ENCODE measurements around the gene SNRNP35.
"Not testable (repeated sequence)": the region's sequence is repeated elsewhere in the genome, so short reads cannot be mapped to it uniquely, and the experiment has no call there.

Gene SNRNP35

GRCh38 chr12:123449856-123450255, 8.1 kb upstream of the SNRNP35 start:
- no peak for DNase-seq

- DNase-seq: no peak
These were observed 7.3 kb upstream of the SNRNP35 start for GRCh38 chr12:123450636-123451035.

- DNase-seq: not testable (repeated sequence)
These were observed 5.7 kb upstream of the SNRNP35 start for GRCh38 chr12:123452276-123452550.

GRCh38 chr12:123453165-123453564, 4.8 kb upstream of the SNRNP35 start:
- no peak for DNase-seq

DNA sequence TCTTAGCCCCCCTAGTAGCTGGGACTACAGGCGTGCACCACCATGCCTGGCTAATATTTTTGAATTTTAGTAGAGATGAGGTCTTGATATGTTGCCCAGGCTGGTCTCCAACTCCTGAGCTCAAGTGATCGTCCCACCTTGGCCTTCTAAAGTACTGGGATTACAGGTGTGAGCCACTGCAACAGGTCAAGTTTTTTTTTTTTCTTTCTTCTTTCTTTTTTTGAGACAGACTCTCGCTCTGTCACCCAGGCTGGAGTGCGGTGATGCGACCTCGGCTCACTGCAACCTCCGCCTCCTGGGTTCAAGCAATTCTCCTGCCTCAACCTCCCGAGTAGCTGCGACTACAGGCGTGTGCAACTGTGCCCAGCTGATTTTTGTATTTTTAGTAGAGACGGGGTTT, 5.2 kb downstream of the SNRNP35 start:
- not testable (repeated sequence) for DNase-seq

DNA sequence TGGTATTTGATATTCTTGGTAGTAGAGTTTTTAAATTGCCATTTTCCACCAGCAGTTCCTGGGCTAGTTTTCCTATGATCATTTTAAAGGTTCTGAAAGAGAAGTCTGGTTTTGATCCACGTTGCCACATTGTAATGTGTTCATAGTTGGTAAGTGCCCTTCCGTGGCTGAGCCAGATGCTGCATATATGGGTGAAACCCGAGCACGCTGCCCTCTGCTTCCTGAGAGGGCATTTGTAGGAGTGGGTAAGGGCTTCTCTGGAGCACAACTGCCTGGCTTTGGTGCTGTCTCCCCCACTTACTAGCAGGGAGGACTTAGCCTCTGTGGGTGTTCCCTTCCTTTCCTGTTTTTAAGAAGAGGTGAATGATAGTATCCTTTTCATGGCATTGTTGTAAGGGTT, 7.1 kb downstream of the SNRNP35 start:
- DNase-seq: no peak

DNA sequence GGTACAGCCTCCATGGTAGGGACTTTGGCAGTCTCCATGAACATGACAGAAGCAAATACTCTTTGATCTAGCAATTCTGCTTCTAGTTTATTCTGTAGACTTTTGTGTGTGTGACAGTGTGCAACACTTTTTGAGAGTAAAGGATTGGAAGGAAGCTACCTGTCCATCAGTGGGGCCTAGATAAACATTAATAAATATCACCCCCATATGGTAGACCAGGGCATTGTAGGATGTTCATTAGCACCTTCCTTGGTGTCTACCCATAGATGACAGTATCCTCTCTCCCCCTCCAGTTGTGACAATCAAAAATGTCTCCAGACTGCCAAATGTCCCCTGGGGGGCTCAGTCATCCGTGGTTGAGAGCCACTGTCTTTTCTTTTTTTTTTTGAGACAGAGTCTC, 10.8 kb downstream of the SNRNP35 start:
- DNase-seq: no peak

- no peak for DNase-seq
These were observed 12.0 kb downstream of the SNRNP35 start for GRCh38 chr12:123469978-123470377.

DNA sequence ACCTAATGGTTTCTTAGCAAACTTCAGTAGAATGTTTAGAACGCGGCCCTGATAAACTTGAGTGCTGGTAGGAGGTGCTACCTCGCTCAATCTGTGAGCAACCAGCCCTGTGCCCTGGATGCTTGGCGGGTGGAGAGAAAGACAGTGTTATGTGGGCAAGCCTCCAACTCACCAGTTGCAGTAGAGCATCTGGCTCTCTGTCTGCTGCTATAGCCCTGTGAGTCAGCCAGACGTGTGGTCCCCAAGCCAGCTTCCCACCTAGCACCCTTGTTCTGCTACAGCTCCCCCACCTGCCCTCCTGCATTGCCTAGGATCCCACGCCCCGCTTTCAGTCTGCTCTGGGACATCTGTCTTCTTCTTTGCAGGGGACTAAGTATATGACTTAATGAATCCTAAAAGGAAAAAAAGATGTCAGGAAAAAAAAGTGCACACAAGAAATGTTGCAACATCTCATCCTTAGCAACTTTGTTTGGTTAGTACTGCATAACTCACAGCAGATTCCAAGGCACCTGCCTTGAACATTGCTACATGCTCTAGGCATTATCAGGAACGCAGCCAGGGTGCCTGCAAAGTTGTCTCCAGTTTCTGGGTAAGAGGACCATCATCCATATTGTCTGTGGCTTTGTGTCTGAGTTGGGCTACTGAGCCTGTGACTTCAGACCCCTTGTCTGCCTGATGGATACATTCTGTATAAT, 13.6 kb downstream of the SNRNP35 start:
- no peak for DNase-seq

- DNase-seq: no peak
These were observed 14.5 kb downstream of the SNRNP35 start for GRCh38 chr12:123472438-123472849.

GRCh38 chr12:123474485-123475245, 16.7 kb downstream of the SNRNP35 start:
- no peak for DNase-seq

GRCh38 chr12:123475246-123475703, 17.3 kb downstream of the SNRNP35 start:
- no peak for DNase-seq

DNA sequence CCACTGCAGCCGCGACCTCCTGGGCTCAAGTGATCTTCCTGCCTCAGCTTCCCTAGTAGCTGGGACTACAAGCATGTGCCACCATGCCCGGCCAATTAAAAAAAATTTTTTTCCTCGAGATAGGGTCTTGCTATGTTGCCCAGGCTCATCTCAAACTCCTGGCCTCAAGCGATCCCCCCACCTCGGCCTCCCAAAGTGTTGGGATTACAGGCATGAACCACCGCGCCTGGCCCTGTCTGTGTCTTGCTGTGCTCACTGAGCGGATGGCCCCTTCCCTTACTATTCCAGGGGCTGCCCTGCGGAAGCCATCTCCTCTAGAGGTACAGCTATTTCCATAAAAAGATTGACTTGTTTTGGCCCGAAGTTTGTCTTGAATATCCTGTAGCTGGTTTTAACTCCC, 20.1 kb downstream of the SNRNP35 start:
- no peak for DNase-seq

- no peak for DNase-seq
These were observed 20.8 kb downstream of the SNRNP35 start for GRCh38 chr12:123478762-123479161.

- no peak for DNase-seq
These were observed 21.7 kb downstream of the SNRNP35 start for GRCh38 chr12:123479442-123480180.

DNA sequence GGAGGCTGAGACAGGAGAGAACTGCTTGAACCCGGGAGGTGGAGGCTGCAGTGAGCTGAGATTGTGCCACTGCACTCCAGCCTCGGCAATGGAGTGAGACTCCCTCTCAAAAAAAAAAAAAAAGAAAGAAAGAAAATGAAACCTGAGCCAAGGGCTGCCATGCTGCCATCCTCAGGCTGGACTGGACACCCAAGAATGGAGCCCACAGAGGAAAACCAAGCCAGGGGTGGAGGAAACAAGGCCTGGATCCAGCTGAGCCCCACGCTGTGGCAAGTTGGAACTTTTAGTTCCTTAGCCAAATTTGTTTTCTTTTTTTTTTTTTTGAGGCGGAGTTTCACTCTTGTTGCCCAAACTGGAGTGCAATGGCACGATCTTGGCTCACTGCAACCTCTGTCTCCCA, 23.3 kb downstream of the SNRNP35 start:
- DNase-seq: not testable (repeated sequence)

GRCh38 chr12:123482876-123483275, 24.9 kb downstream of the SNRNP35 start:
- DNase-seq: no peak

- no peak for DNase-seq
These were observed 25.8 kb downstream of the SNRNP35 start for GRCh38 chr12:123483602-123484248.

DNA sequence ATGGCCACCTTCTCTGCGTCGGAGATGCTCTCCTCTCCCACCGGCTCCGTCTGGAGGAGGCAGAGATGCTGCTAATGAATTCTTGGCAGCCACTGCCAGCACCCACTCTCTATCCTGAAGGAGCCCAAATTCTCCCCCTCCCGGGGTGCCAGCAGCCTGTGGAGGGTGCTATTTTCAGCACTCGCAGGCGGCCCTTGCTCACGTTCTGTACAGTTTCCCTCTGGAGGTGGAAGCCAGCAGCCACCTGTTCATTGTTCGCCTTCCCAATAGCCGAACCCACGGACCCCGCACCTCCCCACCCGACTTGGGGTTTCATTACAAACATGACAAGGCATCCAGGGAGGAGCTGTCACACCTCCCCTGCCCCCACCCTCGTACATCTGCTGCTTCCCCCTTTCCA, 27.8 kb downstream of the SNRNP35 start:
- no peak for DNase-seq

- no peak for DNase-seq
These were observed 29.5 kb downstream of the SNRNP35 start for GRCh38 chr12:123487428-123487827.

DNA sequence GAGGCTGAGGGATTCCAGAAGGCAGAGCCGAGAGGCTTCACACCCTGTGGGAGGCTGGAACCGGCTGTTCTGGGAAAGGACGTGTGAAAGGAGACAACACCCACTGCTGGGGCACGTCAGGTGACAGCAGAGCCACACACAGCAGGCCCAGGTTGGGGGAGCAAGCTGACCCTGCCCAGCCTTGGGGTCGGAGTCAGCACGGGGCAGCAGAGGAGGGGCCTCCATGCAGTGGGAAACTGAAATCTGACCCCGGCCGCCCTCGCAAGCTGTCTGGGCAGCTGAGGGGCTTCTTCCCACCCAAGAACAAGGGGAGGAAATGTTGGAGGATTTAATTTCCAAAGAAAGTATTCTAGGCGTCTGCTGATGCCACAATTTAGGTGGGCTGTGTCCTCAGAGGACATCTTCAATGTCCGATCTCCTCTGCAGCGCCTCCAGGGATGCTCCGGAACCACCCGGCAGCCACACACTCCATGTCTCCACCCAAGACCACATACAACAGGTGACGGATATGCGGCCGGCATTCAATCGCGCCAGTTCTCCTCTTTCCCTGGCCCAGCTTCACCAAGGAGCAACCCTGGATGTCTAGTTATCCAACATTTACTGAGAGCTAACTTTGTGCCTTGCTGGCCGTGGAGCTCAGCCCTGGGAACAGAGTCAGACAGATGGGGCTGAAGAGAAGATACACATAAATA, 30.7 kb downstream of the SNRNP35 start:
- no peak for DNase-seq

DNA sequence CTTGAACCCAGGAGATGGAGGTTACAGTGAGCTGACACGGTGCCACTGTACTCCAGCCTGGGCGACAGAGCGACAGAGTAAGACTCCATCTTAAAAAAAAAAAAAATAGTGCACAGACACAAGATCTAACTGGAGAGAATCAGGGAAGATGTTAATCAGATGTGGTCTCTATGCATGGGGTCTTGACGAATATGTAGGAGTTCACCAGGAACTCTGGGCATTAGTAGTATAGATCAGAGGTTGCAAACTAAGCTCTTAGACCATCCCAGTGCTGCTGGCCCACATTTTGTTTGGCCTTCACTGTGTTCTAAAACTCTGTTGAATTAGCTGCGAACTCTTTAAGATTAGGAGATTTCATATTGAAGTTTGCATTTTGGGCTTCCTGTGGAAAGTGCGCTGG, 31.6 kb downstream of the SNRNP35 start:
- DNase-seq: no peak

- DNase-seq: no peak
These were observed 32.1 kb downstream of the SNRNP35 start for GRCh38 chr12:123490089-123490488.

Measured in activated CD8-positive, alpha-beta memory T cell treated with anti-CD3 and anti-CD28 coated beads, Interleukin-2, amount 50 U/mL, for 4 hours (primary cell).